SU-DHL-6 (cell line): Measurements from ENCODE around the gene KLF16.
A peak's percentile ranks its signal among the peaks of the same experiment; 100 is the strongest.

Source experiments
- H2AFZ ChIP-seq: fragments of 200-600 bp; sonication (generic); 2 replicates; pipeline ENCODE4 v1.6.1; 2014; ENCODE audit warnings: low read depth, mild to moderate bottlenecking, moderate library complexity, mixed read lengths, antibody characterized with exemption, low read length; ENCODE audit not compliant: severe bottlenecking
- H3F3A ChIP-seq: fragments of 200-600 bp; shearing (Covaris generic); 2 replicates; pipeline ENCODE4 v1.6.0; 2016; ENCODE audit warnings: antibody characterized with exemption, mild to moderate bottlenecking; ENCODE audit not compliant: insufficient read depth
- H3K27ac ChIP-seq: fragments of 200-600 bp; sonication (generic); 2 replicates; pipeline ENCODE4 v1.5.1; 2016; ENCODE audit warnings: low read depth, mild to moderate bottlenecking, low read length, moderate library complexity, mixed read lengths
- H3K27me3 ChIP-seq: fragments of 200-600 bp; sonication (generic), shearing (Covaris generic); 2 replicates; pipeline ENCODE4 v1.6.0; 2014; ENCODE audit warnings: mild to moderate bottlenecking, low read length
- H3K36me3 ChIP-seq: fragments of 200-600 bp; sonication (generic); 2 replicates; pipeline ENCODE4 v1.6.1; 2014; ENCODE audit warnings: mild to moderate bottlenecking, low read length, mixed read lengths
- H3K4me2 ChIP-seq: fragments of 300-600, 200-600 bp; shearing (Covaris generic), sonication (generic); 2 replicates; pipeline ENCODE4 v1.6.0; 2014; ENCODE audit warnings: low read length, low read depth, mild to moderate bottlenecking; ENCODE audit not compliant: poor library complexity, severe bottlenecking
- H3K4me3 ChIP-seq: fragments of 200-600 bp; sonication (generic); 2 replicates; pipeline ENCODE4 v1.5.1; 2014; ENCODE audit warnings: antibody characterized with exemption, low read length, mild to moderate bottlenecking, mixed read lengths; ENCODE audit not compliant: insufficient read depth, poor library complexity, severe bottlenecking
- H3K79me2 ChIP-seq: fragments of 200-600 bp; sonication (generic); 2 replicates; pipeline ENCODE4 v1.6.1; 2014; ENCODE audit warnings: mild to moderate bottlenecking, low read length, moderate library complexity; ENCODE audit not compliant: insufficient read depth
- H3K9ac ChIP-seq: fragments of 200-600 bp; sonication (generic); 2 replicates; pipeline ENCODE4 v1.7.0; 2014; ENCODE audit warnings: mild to moderate bottlenecking, low read length
- H3K9me2 ChIP-seq: fragments of 200-600 bp; sonication (generic); replicated peaks from 2 replicates; pipeline ENCODE4 v1.6.1; 2014; ENCODE audit warnings: low read length; ENCODE audit not compliant: insufficient read depth
- H3K9me3 ChIP-seq: fragments of 200-600 bp; sonication (generic); 2 replicates; pipeline ENCODE4 v1.6.1; 2014; ENCODE audit warnings: low read length, mixed read lengths; ENCODE audit not compliant: insufficient read depth
- H4K20me1 ChIP-seq: fragments of 200-600 bp; sonication (generic); 2 replicates; pipeline ENCODE4 v1.6.1; 2014; ENCODE audit warnings: low read depth, mild to moderate bottlenecking, antibody characterized with exemption, low read length, moderate library complexity, mixed read lengths
- CTCF ChIP-seq: fragments of 200-600 bp; sonication (generic); IDR thresholded peaks from one replicate; pipeline ENCODE4 v1.5.1; 2017; ENCODE audit warnings: antibody characterized with exemption, mild to moderate bottlenecking, low read length, moderate library complexity; ENCODE audit not compliant: insufficient read depth, poor library complexity, severe bottlenecking
- EZH2phosphoT487 ChIP-seq: fragments of 200-600 bp; sonication (generic), shearing (Covaris generic); conservative IDR thresholded peaks from 2 replicates; pipeline ENCODE4 v1.6.1; 2018; ENCODE audit warnings: mild to moderate bottlenecking, antibody characterized with exemption, low read length, moderate library complexity, mixed read lengths

The KLF16 gene

GRCh38 chr19:1863328-1863637, at the start of gene KLF16:
KLF16 (minus strand) TSS chr19:1863579; CDS start chr19:1863497, 82 bp downstream.
- TF ChIP-seq EZH2phosphoT487 (no peak), CTCF (no peak)
- Histone ChIP-seq H3K4me2 (peak within 1 kb of the TSS; percentile 86), H3F3A (peaks cover 27% of the 10 kb centered on the region), H3K9ac (peak within 1 kb of the TSS; percentile 96), H3K4me3 (peak within 1 kb of the TSS; percentile 95), H3K9me2 (no peaks in the 10 kb centered on the region), H3K79me2 (peaks cover 35% of the 10 kb centered on the region), H3K9me3 (no peaks in the 10 kb centered on the region), H2AFZ (peak within 1 kb of the TSS; percentile 55), H3K27me3 (no peaks in the 10 kb centered on the region), H4K20me1 (peaks cover 6% of the 10 kb centered on the region; the same call in 1 of the 2 replicates), H3K36me3 (no peaks in the 10 kb centered on the region), H3K27ac (peak within 1 kb of the TSS; percentile 95)

- no peak overlapping the region for H3K9ac ChIP-seq
- no peak overlapping the region for H3K27ac ChIP-seq
- TF ChIP-seq CTCF (no peak), EZH2phosphoT487 (no peak)
- H3K9me2 ChIP-seq: no peaks in the 10 kb centered on the region
- no peaks in the 10 kb centered on the region for H3K36me3 ChIP-seq
- no peaks in the 10 kb centered on the region for H3K27me3 ChIP-seq
- no peaks in the 10 kb centered on the region for H4K20me1 ChIP-seq
- H2AFZ ChIP-seq: no peak overlapping the region
- peaks cover 49% of the 10 kb centered on the region for H3K79me2 ChIP-seq
- no peaks in the 10 kb centered on the region for H3K9me3 ChIP-seq
- no peak overlapping the region for H3K4me2 ChIP-seq
- no peaks in the 10 kb centered on the region for H3F3A ChIP-seq
- H3K4me3 ChIP-seq: no peak overlapping the region
These were observed 49.6 kb upstream of the KLF16 start for GRCh38 chr19:1912760-1913505.

GRCh38 chr19:1911995-1912394, 48.6 kb upstream of the KLF16 start:
- H3K9me2 ChIP-seq: no peaks in the 10 kb centered on the region
- H3K27me3 ChIP-seq: no peaks in the 10 kb centered on the region
- H2AFZ ChIP-seq: no peak overlapping the region
- H3K9me3 ChIP-seq: no peaks in the 10 kb centered on the region
- H3K4me2 ChIP-seq: no peak overlapping the region
- no peak overlapping the region for H3K9ac ChIP-seq
- no peaks in the 10 kb centered on the region for H4K20me1 ChIP-seq
- H3K36me3 ChIP-seq: no peaks in the 10 kb centered on the region
- H3K27ac ChIP-seq: no peak overlapping the region
- TF ChIP-seq CTCF (no peak), EZH2phosphoT487 (no peak)
- H3K79me2 ChIP-seq: peaks cover 56% of the 10 kb centered on the region
- H3K4me3 ChIP-seq: no peak overlapping the region
- no peaks in the 10 kb centered on the region for H3F3A ChIP-seq
